Ammon's horn (tissue), 1 donor: Measurements from ENCODE around the gene C5.

Source experiments
- DNase-seq: peaks from one replicate; pipeline ENCODE4 v3.0.0-alpha.2; 2016; ENCODE audit warnings: low spot score

The C5 gene

GRCh38 chr9:120909904-120910303 is 140.2 kb downstream of the C5 start:
- no peak for DNase-seq

- DNase-seq, result no peak
Observed at GRCh38 chr9:120905315-120906164, 144.5 kb downstream of the C5 start.

- DNase-seq, result no peak
Observed at GRCh38 chr9:120904978-120905301, 145.1 kb downstream of the C5 start.

- DNase-seq, result no peak
Observed at GRCh38 chr9:120904061-120904977, 145.8 kb downstream of the C5 start.

- DNase-seq, result no peak
Observed at GRCh38 chr9:120902569-120903535, 147.2 kb downstream of the C5 start.
